Vagina (tissue), 2 donors: ENCODE data around the gene CAMSAP1.

Experiments
- POLR2A ChIP-seq, 2 donors: fragments of 450-650 bp; IDR thresholded peaks; one replicate each; pipeline ENCODE4 v1.6.1; 2017; ENCODE audit warnings: antibody characterized with exemption in 2 of 2, mild to moderate bottlenecking in 2 of 2, moderate library complexity in 2 of 2
- POLR2AphosphoS5 ChIP-seq, 2 donors: sonication (generic); formaldehyde crosslinking; IDR thresholded peaks; one replicate each; pipeline ENCODE4 v1.9.0; 2017; ENCODE audit warnings: antibody characterized with exemption in 2 of 2, mild to moderate bottlenecking in 2 of 2, low read depth in 1 of 2; ENCODE audit not compliant: insufficient read depth in 1 of 2
- TF ChIP-seq, protein P1 (sequence below), 3 experiments: fragments of 450-650 bp in 2 of 3; fragments of 200-600 bp in 1 of 3; sonication (generic) in 1 of 3; IDR thresholded peaks; one replicate each; pipeline ENCODE4 v1.5.1; 2017 to 2019; ENCODE audit warnings: antibody characterized with exemption in 3 of 3, mild to moderate bottlenecking in 2 of 3, moderate library complexity in 2 of 3

DNA sequence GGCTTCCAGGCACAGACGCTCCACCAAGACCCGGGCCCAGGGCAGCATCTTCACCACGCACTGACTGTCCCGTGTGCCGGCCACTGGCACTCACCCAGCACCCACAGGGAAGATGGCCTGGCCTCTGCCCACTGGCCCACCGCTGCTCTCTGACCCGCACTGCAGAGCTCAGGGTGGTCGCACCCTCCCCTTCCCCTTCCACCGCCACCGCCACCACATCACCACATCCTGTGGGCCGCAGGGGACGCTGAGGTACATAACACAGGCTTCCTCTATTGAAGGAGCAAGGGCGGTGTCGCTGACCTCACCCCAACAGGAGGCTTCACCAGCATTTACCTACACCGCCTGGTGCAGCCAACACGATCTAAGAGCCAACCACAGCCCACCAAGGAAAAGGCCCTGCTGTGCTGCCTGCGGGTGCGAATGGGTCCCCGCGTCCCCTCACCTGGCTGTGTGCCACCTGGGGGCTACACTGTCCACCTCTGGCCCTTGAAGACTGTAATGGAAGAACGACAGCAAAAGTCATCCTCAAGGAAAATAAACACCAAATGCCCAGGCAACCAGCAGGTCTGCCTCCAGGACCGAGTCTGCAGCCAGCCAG lies 101.8 kb downstream of the CAMSAP1 start:
- TF ChIP-seq, protein P1, sequence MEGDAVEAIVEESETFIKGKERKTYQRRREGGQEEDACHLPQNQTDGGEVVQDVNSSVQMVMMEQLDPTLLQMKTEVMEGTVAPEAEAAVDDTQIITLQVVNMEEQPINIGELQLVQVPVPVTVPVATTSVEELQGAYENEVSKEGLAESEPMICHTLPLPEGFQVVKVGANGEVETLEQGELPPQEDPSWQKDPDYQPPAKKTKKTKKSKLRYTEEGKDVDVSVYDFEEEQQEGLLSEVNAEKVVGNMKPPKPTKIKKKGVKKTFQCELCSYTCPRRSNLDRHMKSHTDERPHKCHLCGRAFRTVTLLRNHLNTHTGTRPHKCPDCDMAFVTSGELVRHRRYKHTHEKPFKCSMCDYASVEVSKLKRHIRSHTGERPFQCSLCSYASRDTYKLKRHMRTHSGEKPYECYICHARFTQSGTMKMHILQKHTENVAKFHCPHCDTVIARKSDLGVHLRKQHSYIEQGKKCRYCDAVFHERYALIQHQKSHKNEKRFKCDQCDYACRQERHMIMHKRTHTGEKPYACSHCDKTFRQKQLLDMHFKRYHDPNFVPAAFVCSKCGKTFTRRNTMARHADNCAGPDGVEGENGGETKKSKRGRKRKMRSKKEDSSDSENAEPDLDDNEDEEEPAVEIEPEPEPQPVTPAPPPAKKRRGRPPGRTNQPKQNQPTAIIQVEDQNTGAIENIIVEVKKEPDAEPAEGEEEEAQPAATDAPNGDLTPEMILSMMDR (IDR thresholded peaks at IDR 0.05) = no peak
- TF ChIP-seq POLR2AphosphoS5 (IDR thresholded peaks at IDR 0.05; ENCODE audit: insufficient read depth in 1 of 2, low read depth in 1 of 2) = no peak
- no peak for TF ChIP-seq POLR2A (IDR thresholded peaks at IDR 0.05)
